ENCODE results near the gene KCNK1.

KCNK1 gene

GRCh38 chr1:233695901-233696300 lies 82.0 kb downstream of the KCNK1 start:
- DNase-seq (ENCODE audit: low read depth in 4 of 4, low spot score in 1 of 4) = no peak

- no peak for DNase-seq (ENCODE audit: low read depth in 4 of 4, low spot score in 1 of 4)
Observed at GRCh38 chr1:233700338-233700737, 86.4 kb downstream of the KCNK1 start.

GRCh38 chr1:233704170-233704897 lies 90.4 kb downstream of the KCNK1 start:
- DNase-seq (ENCODE audit: low read depth in 4 of 4, low spot score in 1 of 4) = no peak

- DNase-seq (ENCODE audit: low read depth in 4 of 4, low spot score in 1 of 4) = no peak
Observed at GRCh38 chr1:233704898-233705723, 91.2 kb downstream of the KCNK1 start.

GRCh38 chr1:233707153-233707879 lies 93.4 kb downstream of the KCNK1 start:
- DNase-seq (ENCODE audit: low read depth in 4 of 4, low spot score in 1 of 4) = no peak

GRCh38 chr1:233707880-233708815 lies 94.2 kb downstream of the KCNK1 start:
- no peak for DNase-seq (ENCODE audit: low read depth in 4 of 4, low spot score in 1 of 4)

- DNase-seq (ENCODE audit: low read depth in 4 of 4, low spot score in 1 of 4) = no peak
Observed at GRCh38 chr1:233710031-233710430, 96.1 kb downstream of the KCNK1 start.

- DNase-seq (ENCODE audit: low read depth in 4 of 4, low spot score in 1 of 4) = no peak
Observed at GRCh38 chr1:233710507-233710906, 96.6 kb downstream of the KCNK1 start.

- no peak for DNase-seq (ENCODE audit: low read depth in 4 of 4, low spot score in 1 of 4)
Observed at GRCh38 chr1:233714631-233715217, 100.8 kb downstream of the KCNK1 start.

GRCh38 chr1:233718057-233718456 lies 104.2 kb downstream of the KCNK1 start:
- DNase-seq (ENCODE audit: low read depth in 4 of 4, low spot score in 1 of 4) = no peak

- no peak for DNase-seq (ENCODE audit: low read depth in 4 of 4, low spot score in 1 of 4)
Observed at GRCh38 chr1:233719655-233720341, 105.9 kb downstream of the KCNK1 start.

GRCh38 chr1:233721004-233721595 lies 107.2 kb downstream of the KCNK1 start:
- DNase-seq (ENCODE audit: low read depth in 4 of 4, low spot score in 1 of 4) = no peak
